22Rv1 (cell line): ENCODE data around the gene RSPH10B.
"Not testable (repeated sequence)": the region's sequence is repeated elsewhere in the genome, so short reads cannot be mapped to it uniquely, and the experiment has no call there.

Source experiments
- CTCF ChIP-seq: fragments of 450-650 bp; IDR thresholded peaks from 2 replicates; pipeline ENCODE4 v1.5.1; 2017; ENCODE audit warnings: mild to moderate bottlenecking
- ZFX ChIP-seq: fragments of 450-650 bp; IDR thresholded peaks from 2 replicates; pipeline ENCODE4 v1.6.1; 2017; ENCODE audit warnings: antibody characterized with exemption, borderline replicate concordance

- TF ChIP-seq CTCF, ZFX: not testable (repeated sequence)
Observed at GRCh38 chr7:5973580-5973979, 3.1 kb upstream of the RSPH10B start.
